ENCODE data around the gene OSGEPL1.
A peak's percentile ranks its signal among the peaks of the same experiment; 100 is the strongest.
"Not testable (repeated sequence)": the region's sequence is repeated elsewhere in the genome, so short reads cannot be mapped to it uniquely, and the experiment has no call there.

OSGEPL1 gene, protein sequence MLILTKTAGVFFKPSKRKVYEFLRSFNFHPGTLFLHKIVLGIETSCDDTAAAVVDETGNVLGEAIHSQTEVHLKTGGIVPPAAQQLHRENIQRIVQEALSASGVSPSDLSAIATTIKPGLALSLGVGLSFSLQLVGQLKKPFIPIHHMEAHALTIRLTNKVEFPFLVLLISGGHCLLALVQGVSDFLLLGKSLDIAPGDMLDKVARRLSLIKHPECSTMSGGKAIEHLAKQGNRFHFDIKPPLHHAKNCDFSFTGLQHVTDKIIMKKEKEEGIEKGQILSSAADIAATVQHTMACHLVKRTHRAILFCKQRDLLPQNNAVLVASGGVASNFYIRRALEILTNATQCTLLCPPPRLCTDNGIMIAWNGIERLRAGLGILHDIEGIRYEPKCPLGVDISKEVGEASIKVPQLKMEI

DNA sequence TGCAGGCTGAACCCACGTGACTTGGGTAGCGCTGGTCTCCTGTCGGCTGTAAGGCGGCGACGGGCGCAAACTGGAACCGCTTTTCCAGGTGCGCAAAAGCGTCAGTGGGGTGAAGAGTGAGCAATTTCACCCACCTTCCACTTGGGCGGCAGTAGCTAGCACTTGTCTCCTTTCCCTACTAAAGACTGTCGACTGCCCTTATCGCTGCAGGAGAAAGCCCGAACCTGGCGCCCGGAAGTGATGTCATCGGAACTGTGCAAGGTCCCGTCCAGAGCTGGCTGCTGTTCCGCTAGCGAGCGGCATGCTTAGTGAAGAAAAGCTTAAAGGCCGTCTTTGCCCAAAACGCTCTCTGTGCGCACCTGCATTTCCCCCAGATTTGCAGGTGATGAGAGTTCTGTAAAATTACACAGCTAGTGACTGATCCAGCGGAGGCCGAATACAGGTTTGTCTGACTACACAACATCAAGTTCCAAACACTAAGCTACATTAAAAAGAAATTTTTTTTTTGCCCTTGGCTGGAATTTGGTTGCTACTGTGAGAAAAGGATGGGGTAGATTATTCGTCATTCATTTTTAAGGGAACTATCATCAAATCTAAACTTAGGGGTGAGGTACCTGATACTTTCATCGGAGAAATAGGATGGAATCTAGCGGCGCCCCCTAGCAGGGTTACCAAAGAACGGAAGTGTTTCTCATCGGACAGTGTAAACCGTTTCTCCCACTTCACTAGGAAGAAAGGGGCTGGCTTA, at the start of gene OSGEPL1:
Gene OSGEPL1, minus strand, starts transcription at position 242 of the 748 bp plus-strand sequence. CDS start 1,152 bp downstream, outside the sequence.
- peak; percentile 58 for DNase-seq (ENCODE audit: extremely low spot score, insufficient read length, low read depth)
- peak; percentile 96 for FAIRE-seq

DNA sequence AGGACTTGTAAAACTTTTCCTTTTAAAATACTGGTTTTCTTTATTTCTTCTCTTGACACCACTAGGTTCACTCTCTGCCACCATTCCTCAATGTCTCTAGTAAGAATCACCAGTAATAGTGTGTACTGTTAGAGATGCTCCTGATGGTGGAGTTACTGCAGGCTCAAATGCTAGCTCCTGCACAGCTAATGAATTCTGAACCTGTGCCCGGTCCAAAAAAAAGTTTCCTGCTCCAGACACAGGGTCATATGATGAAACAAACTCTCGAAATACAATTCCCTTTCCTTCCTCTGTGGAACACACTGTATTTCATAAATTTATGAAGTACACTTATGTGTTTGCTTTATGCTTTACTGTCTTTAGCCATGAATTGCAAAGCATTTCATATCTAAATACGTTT, 40.8 kb upstream of the OSGEPL1 start:
- FAIRE-seq (no peak), DNase-seq (ENCODE audit: extremely low spot score, insufficient read length, low read depth) (no peak)

GRCh38 chr2:189802396-189802912, 39.9 kb upstream of the OSGEPL1 start:
- DNase-seq (ENCODE audit: extremely low spot score, insufficient read length, low read depth), result no peak
- FAIRE-seq, result no peak

DNA sequence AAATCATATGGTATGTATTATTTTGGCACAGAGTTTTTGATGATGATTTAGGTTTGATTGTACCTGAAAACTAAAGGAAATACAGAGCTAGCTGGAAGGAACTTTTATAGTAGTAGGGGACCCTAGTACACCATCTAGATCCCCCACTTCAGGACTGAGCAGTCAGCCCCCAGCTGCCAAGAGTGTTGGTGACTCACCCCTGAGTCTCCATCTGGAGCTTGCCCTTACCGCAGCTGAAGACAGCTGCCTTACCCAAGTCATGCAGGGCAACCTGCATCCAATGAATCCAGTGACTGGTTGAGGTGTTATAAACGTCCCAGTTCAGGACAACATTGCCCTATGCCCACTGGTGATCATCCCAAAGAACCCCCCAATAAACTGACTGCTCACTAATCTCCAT, 36.9 kb upstream of the OSGEPL1 start:
- no peak for FAIRE-seq

GRCh38 chr2:189799030-189799331, 36.4 kb upstream of the OSGEPL1 start:
- FAIRE-seq (peak; percentile 45), DNase-seq (ENCODE audit: extremely low spot score, insufficient read length, low read depth) (no peak)

More for the DNA sequence above, 36.9 kb upstream of the OSGEPL1 start:
- no peak for DNase-seq (ENCODE audit: extremely low spot score, insufficient read length, low read depth)

DNA sequence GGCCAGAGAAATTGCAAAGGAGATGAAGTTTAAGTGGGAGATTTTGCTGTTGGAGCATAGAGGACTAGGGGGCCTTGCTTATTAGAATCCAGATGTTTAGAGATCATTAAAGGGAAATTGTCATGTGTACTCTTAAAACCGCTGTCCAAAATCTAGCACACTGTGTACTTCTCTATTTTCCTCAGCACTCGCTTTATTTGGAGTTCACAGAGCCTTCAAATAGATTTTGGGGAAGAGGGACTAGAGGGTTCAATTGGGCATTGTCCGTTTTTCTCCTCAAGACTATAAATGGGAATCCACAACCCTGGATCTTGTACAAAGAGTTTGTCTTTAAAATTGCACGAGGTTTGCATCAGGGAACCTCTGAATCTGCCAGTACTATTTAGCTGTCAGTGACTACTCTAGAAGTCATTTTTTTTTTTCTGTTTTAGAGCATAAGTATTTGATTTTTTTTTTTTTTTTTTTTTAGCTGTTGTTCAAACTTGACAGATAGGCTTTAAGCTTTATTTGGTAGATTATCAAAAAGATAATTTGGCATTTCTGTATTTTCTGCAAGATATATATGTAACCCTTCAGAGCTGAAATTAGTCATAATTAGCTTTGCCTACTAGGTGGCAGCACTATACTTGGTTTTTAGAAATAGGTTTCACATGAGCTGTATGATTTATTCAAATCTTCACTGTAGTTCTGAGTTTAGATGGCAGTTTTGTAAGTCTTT, 35.9 kb upstream of the OSGEPL1 start:
- DNase-seq (ENCODE audit: extremely low spot score, insufficient read length, low read depth) (no peak), FAIRE-seq (no peak)

DNA sequence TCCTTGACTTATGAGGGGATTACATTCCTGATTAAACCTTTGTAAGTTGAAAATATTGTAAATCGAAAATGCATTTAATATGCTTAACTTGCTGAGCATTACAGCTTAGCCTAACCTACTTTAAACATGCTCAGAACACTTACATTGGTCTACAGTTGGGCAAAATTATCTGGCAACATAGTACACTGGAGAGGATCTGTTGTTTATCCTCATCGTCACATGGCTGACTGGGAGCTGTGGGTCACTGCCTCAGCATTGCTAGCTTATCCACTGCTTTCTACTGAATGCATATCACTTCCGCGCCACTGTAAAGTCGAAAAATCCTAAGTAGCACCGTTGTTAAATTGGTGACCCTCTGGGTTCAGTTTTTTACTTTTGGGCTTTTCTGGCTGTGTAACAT, 35.3 kb upstream of the OSGEPL1 start:
- no peak for FAIRE-seq

GRCh38 chr2:189794310-189794709, 31.7 kb upstream of the OSGEPL1 start:
- DNase-seq (ENCODE audit: extremely low spot score, insufficient read length, low read depth), result no peak
- no peak for FAIRE-seq

More for the DNA sequence above, 35.3 kb upstream of the OSGEPL1 start:
- no peak for DNase-seq (ENCODE audit: extremely low spot score, insufficient read length, low read depth)

DNA sequence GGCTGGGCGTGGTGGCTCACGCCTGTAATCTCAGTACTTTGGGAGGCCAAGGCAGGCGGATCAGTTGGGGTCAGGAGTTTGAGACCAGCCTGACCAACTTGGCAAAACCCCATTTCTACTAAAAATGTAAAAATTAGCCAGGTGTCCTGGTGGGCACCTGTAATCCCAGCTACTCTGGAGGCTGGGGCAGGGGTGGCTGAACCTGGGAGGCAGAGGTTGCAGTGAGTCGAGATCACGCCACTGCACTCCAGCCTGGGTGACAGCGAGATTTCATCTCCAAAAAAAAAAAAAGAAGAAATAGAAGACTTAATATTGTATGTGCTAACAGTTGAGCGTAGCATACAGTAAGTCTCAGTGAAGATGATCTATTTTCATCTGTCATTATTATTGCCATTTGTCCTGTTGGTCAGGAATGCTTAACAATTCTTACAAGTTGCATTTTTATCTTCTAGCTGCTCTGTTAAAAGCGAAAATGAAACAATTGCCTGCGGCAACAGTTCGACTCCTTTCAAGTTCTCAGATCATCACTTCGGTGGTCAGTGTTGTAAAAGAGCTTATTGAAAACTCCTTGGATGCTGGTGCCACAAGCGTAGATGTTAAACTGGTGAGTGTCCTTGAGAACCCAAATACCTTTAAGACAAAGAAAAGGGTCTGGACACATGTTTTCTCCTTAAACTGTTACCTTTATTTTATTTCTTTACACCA, 28.9 kb upstream of the OSGEPL1 start:
- FAIRE-seq (peak; percentile 85), DNase-seq (ENCODE audit: extremely low spot score, insufficient read length, low read depth) (no peak)

- DNase-seq (ENCODE audit: extremely low spot score, insufficient read length, low read depth) (peak; percentile 86), FAIRE-seq (peak; percentile 95)
Measured at GRCh38 chr2:189783927-189784867, 21.6 kb upstream of the OSGEPL1 start, which contains the start of the genes ORMDL1 and PMS1. Gene ORMDL1 (minus strand): TSS chr2:189784339. CDS start chr2:189782595, 1,744 bp downstream. Gene PMS1 (plus strand): TSS chr2:189784450. CDS start chr2:189791810, 7,360 bp downstream.

DNA sequence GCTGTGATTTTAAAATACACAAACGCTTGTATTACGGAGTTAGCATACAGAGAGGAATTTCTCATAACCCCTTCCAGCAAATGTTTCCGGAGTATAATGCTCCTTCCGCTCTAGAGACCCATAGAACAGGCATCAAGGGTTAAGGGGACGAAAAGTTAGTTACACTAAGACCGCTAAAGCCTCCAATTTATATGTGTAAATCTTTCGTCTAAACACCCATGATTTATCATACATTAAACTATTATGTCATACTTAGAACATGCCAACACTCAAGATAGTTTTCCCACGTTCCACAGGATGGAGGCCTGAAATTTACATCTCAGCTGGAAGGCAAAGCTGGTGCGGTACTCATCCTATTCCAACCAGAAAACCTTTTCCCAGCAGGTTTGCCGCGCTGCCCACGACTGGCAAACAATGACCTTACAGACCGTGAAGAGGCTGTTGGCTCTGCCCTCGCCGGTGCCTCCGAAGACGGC, 20.9 kb upstream of the OSGEPL1 start:
- FAIRE-seq (no peak), DNase-seq (ENCODE audit: extremely low spot score, insufficient read length, low read depth) (no peak)

DNA sequence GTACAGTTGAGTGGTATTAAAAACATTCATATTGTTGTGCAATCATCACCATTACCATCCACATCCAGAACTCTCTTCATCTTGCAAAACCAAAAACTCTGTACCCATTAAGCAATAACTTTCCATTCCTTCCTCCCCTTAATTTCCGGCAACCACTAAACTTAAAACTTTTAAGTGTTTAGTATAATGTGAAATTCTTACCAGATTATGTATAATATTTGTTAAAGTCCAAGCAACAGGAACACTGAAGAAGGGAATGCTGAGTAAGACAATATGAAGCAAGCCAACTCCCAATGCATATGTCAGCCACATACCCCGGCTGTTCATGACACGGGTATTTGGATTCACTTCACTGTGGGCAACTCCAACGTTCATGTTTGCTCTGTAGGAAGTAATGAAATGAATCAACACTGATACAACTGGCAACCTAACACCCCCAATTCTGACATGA, 19.7 kb upstream of the OSGEPL1 start:
- no peak for DNase-seq (ENCODE audit: extremely low spot score, insufficient read length, low read depth)
- no peak for FAIRE-seq

DNA sequence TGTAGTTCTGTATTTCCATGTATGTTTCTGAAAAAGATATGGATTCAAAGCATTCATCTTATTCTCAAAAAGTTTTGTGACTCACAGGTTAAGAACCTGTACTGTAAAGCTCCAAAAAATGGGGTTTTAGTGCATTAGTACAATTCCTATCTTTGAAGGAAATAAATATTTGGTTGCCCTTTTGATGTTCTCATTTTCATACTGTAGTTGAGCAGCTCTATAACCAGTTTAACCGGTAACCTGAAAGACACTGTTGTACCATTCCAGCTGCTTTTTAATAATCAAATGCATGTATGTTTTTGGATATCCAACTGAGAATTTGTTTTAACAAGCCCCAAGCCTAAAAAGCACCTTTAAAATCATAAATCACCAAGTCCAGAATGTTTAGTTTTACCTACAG, 9.6 kb upstream of the OSGEPL1 start:
- FAIRE-seq (no peak), DNase-seq (ENCODE audit: extremely low spot score, insufficient read length, low read depth) (no peak)

- FAIRE-seq, result no peak
- DNase-seq (ENCODE audit: extremely low spot score, insufficient read length, low read depth), result no peak
Measured at GRCh38 chr2:189770590-189771322, 8.2 kb upstream of the OSGEPL1 start.

DNA sequence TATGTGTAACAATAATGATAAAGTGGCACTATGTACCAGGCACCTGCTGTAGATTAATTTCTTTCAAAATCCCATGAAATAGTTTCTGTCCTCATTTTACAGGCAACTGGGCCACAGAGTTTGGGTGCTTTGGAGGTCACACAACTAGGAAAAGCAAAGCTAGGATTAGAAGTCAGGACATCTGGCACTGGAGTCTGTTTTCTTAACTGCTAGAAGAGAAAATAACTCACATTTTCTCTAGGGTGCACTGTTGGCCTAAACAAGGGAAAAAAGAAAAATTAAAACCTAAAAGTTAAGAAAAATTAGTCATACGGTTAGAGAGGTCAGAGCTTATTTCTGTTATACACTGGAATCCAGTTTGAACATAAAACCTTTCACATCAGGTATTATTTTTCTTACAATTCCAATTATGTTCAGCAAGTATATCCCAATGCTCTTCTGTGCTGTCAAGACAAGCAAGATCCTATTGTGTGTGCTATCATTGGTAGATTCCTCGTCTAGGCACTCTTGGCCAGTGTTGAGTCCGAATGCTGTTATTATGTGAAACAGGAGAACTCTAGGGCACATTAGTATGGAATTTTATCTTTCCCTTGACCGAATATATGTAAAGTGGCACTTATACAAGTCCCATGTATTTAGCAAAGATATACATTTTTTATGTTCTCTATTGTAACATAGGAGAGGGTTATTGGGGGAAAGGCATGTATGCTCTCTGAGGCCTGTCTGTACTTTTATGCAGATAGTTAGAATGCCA, 1.5 kb upstream of the OSGEPL1 start:
- FAIRE-seq, result peak; percentile 36

GRCh38 chr2:189762229-189762550, 402 bp downstream of the OSGEPL1 start:
- DNase-seq (ENCODE audit: extremely low spot score, insufficient read length, low read depth) (no peak), FAIRE-seq (no peak)

More for the DNA sequence above, 1.5 kb upstream of the OSGEPL1 start:
- no peak for DNase-seq (ENCODE audit: extremely low spot score, insufficient read length, low read depth)

DNA sequence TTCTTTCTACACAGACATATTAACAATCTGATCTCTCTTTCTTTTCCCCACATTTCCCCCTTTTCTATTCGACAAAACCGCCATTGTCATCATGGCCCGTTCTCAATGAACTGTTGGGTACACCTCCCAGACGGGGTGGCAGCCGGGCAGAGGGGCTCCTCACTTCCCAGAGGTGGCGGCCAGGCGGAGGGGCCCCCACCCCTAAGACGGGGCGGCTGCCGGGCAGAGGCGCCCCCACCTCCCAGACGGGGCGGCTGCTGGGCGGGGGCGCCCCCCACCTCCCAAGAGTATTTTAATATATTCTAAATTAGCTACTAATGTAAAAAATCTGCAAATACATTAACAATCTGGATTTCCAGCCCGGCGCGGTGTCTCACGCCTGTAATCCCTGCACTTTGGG, 2.4 kb downstream of the OSGEPL1 start:
- FAIRE-seq; DNase-seq (ENCODE audit: extremely low spot score, insufficient read length, low read depth): not testable (repeated sequence)

All from GM18507 (cell line).